ENCODE measurements around the gene TGFB2.
A peak's percentile ranks its signal among the peaks of the same experiment; 100 is the strongest.

Gene TGFB2

GRCh38 chr1:218392780-218393179 lies 47.6 kb downstream of the TGFB2 start:
- no peak for DNase-seq

DNA sequence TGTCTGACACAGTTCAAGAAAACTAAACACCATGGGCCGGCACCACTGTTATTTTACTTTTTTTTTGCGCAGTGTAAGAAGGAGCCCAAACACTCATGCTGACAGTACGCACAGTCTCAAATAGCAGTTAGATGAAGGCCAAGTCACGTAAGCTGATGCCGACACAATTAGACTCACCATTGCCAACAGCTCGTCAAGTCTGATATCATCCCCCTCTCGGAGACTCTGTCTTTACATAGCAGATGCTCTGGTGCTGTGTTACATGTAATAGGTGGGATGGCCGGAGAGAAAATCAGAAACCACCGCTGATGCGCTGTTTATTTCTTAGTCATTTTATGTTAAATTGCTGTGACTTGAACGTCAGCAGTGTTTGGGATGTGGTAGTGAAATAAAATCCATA lies 49.3 kb downstream of the TGFB2 start:
- DNase-seq = peak; percentile 17

- DNase-seq = no peak
These were observed 49.9 kb downstream of the TGFB2 start for GRCh38 chr1:218394989-218395388.

- no peak for DNase-seq
These were observed 50.8 kb downstream of the TGFB2 start for GRCh38 chr1:218395916-218396315.

- no peak for DNase-seq
These were observed 52.7 kb downstream of the TGFB2 start for GRCh38 chr1:218397752-218398339.

GRCh38 chr1:218400624-218401023 lies 55.5 kb downstream of the TGFB2 start:
- no peak for DNase-seq

DNA sequence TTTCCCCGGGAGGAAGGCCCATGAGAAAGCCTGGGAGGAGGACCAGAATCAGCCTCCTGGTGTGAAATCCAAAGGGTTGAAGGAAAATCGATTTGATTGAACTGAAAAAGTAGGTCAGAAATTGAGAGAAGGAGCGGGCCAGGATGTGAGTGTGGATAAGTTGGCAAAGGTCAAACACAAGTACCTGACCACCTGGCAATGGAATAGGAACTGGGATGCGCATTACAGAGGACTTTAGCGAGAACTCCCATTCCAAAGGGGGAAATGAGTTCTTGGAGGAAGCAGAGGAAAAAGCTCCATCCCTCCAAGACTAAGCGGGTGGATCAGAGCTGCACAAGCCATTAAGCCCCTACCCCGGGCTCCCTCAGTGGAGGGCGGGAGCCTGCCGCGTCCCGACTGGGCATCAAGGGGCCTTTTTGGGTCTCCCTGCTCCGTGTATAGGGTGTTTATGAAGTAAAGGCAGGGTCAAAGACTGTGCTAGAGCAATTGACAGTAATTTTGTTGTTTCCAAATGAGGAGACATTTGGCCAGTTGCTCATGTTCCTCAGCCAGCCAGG lies 56.4 kb downstream of the TGFB2 start:
- DNase-seq = no peak

DNA sequence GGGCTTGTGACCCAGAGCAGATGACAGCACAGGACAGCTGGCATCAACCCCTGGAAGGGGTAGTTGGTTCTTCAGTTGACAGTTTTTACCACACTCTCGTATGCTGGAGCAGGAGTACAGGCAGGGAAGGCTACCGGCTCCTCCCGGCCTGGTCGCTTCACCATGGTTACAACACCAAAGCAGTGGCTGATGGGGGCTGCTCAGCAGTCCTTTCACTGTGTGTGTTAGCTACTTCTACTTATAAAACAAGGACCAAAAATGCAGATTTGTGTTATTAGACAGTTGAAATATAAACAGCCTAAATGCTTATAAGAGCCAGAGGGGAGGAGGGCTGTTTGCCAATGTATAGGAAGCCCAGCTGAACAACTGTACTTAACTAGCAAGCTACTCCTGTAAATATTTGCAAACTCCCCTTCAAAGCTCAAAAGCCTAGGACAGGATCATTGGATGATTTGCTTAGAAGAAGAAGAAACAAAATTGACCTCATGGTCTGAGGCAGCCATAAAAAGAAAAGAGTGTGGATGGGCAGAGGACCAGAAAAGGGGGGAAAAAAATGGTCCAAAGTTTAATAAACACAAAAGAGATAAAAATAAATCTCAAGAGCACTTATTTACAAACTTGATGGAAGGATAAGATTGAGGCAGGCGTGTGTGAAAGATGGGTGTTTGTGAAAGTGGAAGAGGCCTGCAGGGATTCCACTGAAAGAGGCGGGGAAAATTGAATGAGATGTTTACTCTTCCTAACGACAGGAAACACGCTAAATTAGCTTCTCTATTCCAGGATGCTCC lies 57.1 kb downstream of the TGFB2 start:
- no peak for DNase-seq

- DNase-seq = no peak
These were observed 57.6 kb downstream of the TGFB2 start for GRCh38 chr1:218402786-218403120.

GRCh38 chr1:218403300-218403699 lies 58.2 kb downstream of the TGFB2 start:
- DNase-seq = no peak

GRCh38 chr1:218407630-218408029 lies 62.5 kb downstream of the TGFB2 start:
- no peak for DNase-seq

DNA sequence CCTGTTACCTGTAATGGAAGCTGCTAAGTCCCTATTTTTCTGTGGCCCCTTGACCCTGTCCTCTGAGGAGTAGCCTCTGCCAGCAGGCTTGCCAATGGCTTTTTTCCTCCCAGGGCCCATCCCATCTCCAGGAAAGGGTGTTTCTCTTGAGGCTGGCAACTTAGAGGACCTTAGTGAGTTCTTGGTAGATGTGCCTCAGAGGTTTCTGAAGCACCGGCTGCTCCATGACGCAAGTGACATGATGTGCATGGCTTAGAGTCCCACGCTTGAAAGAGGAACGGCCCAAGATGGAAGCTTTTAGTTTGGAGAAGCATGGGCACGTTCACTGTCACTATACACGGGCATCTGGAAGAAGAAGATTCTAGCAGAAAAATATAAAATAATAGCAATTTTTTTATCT lies 63.0 kb downstream of the TGFB2 start:
- DNase-seq = no peak

DNA sequence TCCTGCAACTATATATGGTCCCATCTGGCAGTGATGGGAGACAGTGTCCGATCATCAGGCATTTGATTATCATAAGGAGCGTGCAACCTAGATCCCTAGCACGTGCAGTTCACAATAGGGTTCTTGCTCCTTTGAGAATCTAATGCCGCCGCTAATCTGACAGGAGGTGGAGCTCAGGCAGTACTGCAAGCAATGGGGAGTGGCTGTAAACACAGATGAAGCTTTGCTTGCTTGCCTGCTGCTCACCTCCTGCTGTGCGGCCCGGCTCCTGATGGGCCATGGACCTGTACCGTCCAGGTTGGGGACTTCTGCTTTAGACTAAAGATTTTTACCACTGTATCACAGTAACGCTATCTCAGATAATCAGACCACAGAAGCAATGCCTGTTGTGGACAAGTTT lies 63.8 kb downstream of the TGFB2 start:
- DNase-seq = no peak

- DNase-seq = no peak
These were observed 64.9 kb downstream of the TGFB2 start for GRCh38 chr1:218409946-218410510.

DNA sequence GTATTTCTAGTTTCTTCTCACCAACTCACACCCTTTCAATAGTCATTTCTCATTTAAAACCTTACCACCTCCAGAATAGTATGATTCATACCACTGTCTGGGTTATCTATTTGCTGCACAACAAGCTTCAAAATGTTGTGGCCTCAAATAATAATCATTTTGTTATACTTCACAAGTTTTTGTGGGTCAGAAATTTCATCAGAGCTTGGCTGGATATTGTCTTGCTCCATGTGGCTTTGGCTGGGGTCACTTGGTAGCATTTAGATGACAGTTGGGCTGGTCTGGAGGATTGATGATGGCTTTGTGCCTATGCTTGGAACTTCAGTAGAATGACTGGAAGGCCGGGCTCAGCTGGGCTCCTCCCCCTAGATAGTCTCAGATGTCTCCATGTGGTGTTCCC lies 66.0 kb downstream of the TGFB2 start:
- DNase-seq = no peak

- DNase-seq = no peak
These were observed 67.0 kb downstream of the TGFB2 start for GRCh38 chr1:218412171-218412570.

DNA sequence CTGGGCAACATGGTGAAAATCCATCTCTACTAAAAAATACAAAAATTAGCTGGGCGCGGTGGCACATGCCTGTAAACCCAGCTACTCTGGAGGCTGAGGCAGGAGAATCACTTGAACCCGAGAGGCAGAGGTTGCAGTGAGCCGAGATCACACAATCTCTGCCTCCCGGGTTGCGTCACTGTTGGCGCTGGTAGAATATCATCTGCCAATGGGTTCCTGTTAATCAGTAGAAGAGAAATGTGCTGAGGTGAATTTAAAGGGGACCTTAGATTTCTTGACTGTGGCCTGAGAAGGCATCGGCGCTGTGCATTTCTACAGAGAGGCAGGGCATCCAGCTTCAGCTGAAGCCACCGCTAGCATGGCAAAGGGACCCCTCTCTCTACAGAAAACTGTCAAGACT lies 68.0 kb downstream of the TGFB2 start:
- no peak for DNase-seq

DNA sequence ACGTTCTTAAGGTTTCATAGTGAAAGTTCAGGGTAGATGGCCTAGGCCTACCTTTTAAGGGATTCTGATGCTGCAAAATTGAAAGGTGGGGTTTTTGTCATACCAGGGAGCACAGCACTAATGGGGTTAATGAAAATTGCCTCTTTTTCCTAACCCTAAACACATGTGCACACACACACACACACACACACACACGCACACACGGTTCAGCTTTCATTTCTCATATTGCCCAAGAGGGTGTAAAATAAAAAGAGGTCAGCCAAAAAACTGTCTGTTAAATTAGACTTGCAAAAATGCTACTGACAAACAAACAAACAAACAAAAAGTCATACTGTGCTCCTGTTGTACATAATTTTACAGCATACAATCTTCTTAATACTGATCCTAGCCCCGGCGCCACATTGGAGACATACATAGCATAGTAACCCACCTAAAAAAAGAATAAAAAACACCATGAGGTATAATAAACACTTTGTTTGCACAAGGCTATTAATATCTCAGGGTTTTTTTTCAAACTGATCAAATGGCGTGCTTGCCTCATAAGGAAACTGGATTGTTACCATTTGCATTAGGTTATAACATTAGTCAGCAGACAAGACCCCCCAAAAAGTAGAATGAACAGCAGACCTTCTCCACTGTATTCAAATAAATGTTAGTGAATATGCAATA lies 69.1 kb downstream of the TGFB2 start:
- no peak for DNase-seq

GRCh38 chr1:218415726-218416125 lies 70.6 kb downstream of the TGFB2 start:
- DNase-seq = no peak

- DNase-seq = no peak
These were observed 76.4 kb downstream of the TGFB2 start for GRCh38 chr1:218421531-218421930.

DNA sequence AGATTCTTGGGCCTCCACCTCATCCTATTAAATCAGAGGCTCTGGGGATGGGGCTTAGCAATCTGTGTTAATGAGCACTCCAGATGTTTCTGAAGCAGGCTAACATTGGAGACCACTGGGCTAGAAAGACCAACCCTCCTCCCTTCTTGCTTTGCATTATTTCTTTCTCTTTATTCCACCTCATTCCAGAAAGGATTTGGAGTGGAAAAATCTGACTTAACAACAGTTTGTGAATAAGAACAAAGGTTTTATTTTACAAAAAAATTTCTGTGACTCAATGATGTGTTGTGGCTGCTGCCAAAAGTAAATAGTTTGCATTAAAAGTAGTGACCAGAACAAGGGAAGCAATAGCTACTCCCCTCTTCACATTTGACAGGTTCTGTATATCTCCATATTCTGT lies 79.4 kb downstream of the TGFB2 start:
- no peak for DNase-seq

DNA sequence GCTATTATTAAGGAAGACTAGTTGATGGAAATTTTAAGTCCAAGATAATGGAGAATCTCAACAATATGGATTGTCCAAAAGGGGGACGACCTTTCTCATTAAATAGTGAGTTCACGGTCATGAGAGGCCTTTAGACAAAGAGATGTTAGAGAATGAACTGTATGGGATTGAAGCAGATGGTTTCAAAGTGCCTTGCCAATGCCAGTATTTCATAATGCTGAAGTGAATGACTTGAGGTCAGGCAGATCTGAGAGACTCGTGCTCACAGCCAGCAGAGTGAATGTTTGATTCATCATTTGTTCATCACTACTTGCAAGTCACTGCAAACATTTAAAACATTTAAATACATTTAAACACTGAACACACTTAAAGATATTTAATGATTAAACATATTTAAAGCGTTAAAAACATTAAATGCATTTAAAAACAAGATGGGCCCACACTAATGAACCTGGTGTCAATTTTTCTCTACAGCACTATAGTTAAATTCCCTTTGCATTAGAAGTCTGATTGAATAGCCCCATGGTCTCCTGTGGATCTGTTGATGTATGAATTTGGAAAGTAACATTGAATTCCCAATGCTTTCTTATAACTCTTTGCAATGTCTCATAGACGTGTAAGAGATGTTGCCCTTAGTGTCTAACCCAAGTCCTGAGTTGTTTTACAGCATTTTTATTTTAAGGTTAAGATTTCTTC lies 80.7 kb downstream of the TGFB2 start:
- no peak for DNase-seq

DNA sequence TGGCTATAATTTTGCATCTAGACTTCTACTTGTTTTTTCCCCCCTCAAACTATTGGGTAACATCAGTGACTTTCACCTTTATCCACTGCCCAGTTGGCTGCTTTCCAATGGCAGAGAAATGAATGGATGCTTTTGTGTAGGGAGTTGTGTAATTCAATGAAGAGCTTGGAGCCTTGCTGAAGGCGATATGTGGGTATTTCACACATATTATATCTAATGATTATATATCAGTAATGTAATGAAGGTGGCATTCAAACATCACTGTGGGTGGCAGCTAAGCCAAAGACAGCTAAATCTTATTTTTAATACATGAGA lies 81.2 kb downstream of the TGFB2 start:
- no peak for DNase-seq

Data from NCI-H2171 (cell line).